Brain microvascular endothelial cell (primary cell): Measurements from ENCODE around the gene CBLN4.

Source experiments
- DNase-seq: peaks from one replicate; pipeline ENCODE4 v3.0.0-alpha.2; 2020
- H3K27ac ChIP-seq: fragments of 250-450 bp; sonication (Bioruptor Pico); 2 replicates; pipeline ENCODE4 v1.5.1; 2020; ENCODE audit warnings: mild to moderate bottlenecking, moderate library complexity
- H3K27me3 ChIP-seq: fragments of 250-450 bp; sonication (Bioruptor Pico); replicated peaks from 2 replicates; pipeline ENCODE4 v1.5.1; 2020; ENCODE audit warnings: mild to moderate bottlenecking
- H3K36me3 ChIP-seq: fragments of 250-450 bp; sonication (Bioruptor Pico); replicated peaks from 2 replicates; pipeline ENCODE4 v1.5.1; 2020; ENCODE audit warnings: mild to moderate bottlenecking
- H3K4me3 ChIP-seq: 2 replicates; pipeline ENCODE4 v1.5.1; 2011; ENCODE audit warnings: low read depth, mild to moderate bottlenecking, control low read depth, low read length, moderate library complexity
- CTCF ChIP-seq: IDR thresholded peaks from 2 replicates; pipeline ENCODE4 v1.5.1; 2011; ENCODE audit warnings: low read depth, mild to moderate bottlenecking, moderate library complexity, low read length, control low read depth, inconsistent platforms; ENCODE audit errors: missing control alignments
- in situ Hi-C: cut with HindIII; loops from 2 replicates; pipeline ENCODE4 v1.10.0; 2017; ENCODE audit warnings: low sequenced_read_pairs, low pct_ligation_motif_present

CBLN4 gene

DNA sequence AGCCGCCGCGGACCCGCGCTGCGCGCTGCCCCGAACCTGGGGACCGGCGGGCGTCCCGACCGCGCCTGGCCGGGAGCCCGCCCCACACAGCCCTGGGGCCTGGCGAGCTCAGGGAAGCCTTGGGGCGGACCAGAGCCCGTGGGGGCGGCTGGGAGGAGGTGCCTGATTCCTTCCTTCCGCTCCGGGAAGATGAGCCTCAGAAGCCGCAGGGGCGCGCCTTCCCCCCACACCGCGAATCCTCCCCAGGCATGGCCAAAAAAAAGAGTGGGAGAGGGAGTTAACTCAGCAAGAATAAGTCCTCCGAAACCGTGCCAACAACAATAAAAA, at the start of gene CBLN4:
Gene CBLN4 (minus strand): TSS at position 131 of the 327 bp plus-strand sequence. CDS start 1,348 bp downstream, outside the sequence.
- Histone ChIP-seq H3K4me3 (no peak within 1 kb of the TSS), H3K36me3 (no peaks in the 10 kb centered on the region), H3K27ac (no peak within 1 kb of the TSS), H3K27me3 (peaks cover 6% of the 10 kb centered on the region)
- in situ Hi-C loops = no loop called here
- DNase-seq = no peak
- TF ChIP-seq CTCF = no peak

- no peaks in the 10 kb centered on the region for H3K36me3 ChIP-seq
- no peak overlapping the region for H3K4me3 ChIP-seq
- no peak for DNase-seq
- in situ Hi-C loops = no loop called here
- TF ChIP-seq CTCF = no peak
- H3K27me3 ChIP-seq = no peaks in the 10 kb centered on the region
- no peak overlapping the region for H3K27ac ChIP-seq
Observed at GRCh38 chr20:56043227-56043626, 37.9 kb upstream of the CBLN4 start.

DNA sequence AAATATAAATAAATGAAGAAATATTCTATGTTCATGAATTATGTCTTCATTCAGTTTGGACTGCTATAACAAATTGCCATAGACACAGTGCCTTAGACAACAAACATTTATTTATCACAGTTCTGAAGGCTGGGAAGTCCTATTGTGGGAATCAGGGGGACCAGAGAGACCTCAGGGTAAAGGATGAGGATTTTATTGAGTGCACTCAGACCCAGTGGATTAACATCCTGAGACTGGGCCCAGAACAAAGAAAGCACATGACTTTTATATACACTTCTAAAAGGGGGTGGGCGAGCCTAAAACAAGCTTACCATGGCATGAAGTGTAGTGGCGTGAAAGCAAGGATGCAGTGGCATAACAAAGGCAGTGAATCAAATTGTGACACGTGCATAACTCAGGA, 26.9 kb upstream of the CBLN4 start:
- no peak for TF ChIP-seq CTCF
- Histone ChIP-seq H3K36me3 (no peaks in the 10 kb centered on the region), H3K4me3 (no peak overlapping the region), H3K27me3 (no peaks in the 10 kb centered on the region), H3K27ac (no peak overlapping the region)
- in situ Hi-C loops = no loop called here
- no peak for DNase-seq

DNA sequence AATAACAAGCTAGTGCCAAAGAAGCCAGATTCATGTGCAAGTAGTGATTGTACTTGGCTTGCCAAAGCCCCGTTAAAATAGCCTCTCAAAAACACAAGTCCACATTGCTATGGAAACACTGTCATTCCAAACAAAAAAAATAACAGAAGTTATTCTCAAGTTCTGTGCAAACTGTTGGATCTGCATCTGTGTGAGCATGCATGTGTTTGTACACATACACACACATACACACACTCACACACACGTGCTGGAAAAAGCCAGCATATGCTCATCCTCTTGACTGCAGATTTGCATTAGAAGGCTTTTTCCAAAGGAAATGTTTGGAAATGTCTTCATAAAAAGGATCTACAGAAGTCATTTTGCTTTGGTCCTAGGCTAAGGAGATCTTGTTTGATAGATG, 13.4 kb upstream of the CBLN4 start:
- H3K27ac ChIP-seq = no peak overlapping the region
- in situ Hi-C loops = no loop called here
- no peak for TF ChIP-seq CTCF
- H3K4me3 ChIP-seq = no peak overlapping the region
- no peak for DNase-seq
- no peaks in the 10 kb centered on the region for H3K36me3 ChIP-seq
- no peaks in the 10 kb centered on the region for H3K27me3 ChIP-seq

DNA sequence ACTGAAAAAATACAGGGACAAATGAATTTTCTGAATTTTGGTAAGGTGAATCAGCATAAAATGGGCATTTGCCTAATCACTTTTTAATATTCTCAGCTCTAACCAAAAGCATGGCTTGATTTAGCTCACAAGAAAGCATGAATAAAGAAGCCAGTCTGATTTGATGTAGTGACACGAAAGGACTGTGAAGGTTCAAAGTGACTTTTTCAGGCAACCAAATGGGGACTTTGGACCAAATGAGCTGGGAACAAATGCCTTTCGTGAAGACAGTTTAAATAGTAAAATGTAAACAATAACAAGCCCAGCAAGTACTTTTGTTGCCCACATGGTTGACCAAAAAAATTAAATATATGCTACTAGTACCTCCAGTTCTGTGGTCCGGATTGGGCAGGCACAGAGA, 12.9 kb upstream of the CBLN4 start:
- no peak for TF ChIP-seq CTCF
- DNase-seq = no peak
- in situ Hi-C loops = no loop called here
- Histone ChIP-seq H3K27me3 (no peaks in the 10 kb centered on the region), H3K27ac (no peak overlapping the region), H3K36me3 (no peaks in the 10 kb centered on the region), H3K4me3 (no peak overlapping the region)

GRCh38 chr20:56017560-56017959, 12.2 kb upstream of the CBLN4 start:
- Histone ChIP-seq H3K27me3 (no peaks in the 10 kb centered on the region), H3K36me3 (no peaks in the 10 kb centered on the region), H3K27ac (no peak overlapping the region), H3K4me3 (no peak overlapping the region)
- in situ Hi-C loops = no loop called here
- no peak for DNase-seq
- no peak for TF ChIP-seq CTCF
